Epidermal melanocyte (primary cell): Measurements from ENCODE around the gene ASB13.

ENCODE experiments used
- DNase-seq: peaks from one replicate; pipeline ENCODE4 v3.0.0; 2011; ENCODE audit warnings: low spot score; ENCODE audit not compliant: insufficient read length

The ASB13 gene

DNA sequence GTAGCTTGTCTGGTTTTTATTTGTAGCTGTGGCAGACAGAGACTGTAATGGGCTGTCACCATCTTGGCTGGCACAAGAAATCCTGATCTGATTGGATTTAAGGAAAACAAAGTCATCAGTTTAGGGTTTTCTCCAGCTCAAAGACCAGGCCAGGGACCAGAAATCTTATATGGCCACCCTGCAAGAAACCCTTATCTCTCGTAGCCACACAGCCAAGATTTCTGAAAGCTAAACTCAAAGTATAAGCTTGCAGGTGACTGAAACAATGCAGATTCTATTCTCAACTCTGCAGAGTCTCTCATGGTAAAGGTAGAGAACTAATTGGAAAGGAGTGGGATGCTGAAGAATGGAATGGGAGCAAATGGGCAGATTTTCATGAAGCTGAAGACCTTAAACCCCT lies 3.2 kb upstream of the ASB13 start:
- DNase-seq = no peak

- DNase-seq = no peak
Measured at GRCh38 chr10:5668429-5668828, 2.0 kb upstream of the ASB13 start.

GRCh38 chr10:5666841-5667630 lies 641 bp upstream of the ASB13 start:
- no peak for DNase-seq

GRCh38 chr10:5665373-5666007 lies 905 bp downstream of the ASB13 start:
- DNase-seq = no peak

- DNase-seq = no peak
Measured at GRCh38 chr10:5663692-5664427, 2.5 kb downstream of the ASB13 start.

- no peak for DNase-seq
Measured at GRCh38 chr10:5662708-5663579, 3.5 kb downstream of the ASB13 start.

- DNase-seq = no peak
Measured at GRCh38 chr10:5661043-5661442, 5.4 kb downstream of the ASB13 start.

- DNase-seq = no peak
Measured at GRCh38 chr10:5659702-5660528, 6.5 kb downstream of the ASB13 start.

DNA sequence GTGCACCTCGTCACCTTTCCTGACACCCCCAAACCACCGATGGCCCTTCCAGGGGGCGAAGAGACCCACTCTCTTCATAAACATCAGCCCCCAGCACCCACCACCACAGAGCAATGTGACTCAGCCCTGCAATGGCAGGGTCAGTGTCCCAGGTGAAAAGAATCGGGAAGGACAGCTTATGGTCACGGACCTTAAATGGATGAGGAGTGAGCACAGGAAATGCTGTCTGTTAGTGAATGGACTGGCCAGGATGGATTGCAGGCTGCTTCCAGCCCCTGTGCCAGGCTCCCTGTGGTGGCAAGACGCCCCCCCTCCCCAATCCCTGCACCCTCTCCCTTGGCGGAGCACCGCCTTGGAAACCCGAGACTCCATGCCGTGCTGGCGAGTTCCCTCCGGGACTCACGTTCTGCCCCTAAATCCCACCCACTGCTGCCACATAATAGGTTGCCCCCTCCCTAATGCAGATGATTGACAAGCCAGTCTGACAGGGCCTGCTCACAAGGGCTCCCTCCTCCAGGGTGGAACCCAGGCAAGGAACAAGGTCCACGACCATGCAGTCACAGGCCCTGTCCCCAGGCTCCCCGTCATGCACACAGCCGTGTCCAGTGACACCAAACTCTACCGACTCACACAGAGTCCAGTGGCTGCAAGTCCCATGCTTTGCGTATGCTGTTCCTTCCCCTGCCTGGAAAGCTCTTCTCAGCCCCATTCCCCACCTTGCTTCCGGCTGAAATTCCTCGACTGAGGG lies 7.3 kb downstream of the ASB13 start:
- no peak for DNase-seq

- no peak for DNase-seq
Measured at GRCh38 chr10:5656737-5657579, 9.4 kb downstream of the ASB13 start.

GRCh38 chr10:5655121-5655520 lies 11.3 kb downstream of the ASB13 start:
- DNase-seq = no peak

DNA sequence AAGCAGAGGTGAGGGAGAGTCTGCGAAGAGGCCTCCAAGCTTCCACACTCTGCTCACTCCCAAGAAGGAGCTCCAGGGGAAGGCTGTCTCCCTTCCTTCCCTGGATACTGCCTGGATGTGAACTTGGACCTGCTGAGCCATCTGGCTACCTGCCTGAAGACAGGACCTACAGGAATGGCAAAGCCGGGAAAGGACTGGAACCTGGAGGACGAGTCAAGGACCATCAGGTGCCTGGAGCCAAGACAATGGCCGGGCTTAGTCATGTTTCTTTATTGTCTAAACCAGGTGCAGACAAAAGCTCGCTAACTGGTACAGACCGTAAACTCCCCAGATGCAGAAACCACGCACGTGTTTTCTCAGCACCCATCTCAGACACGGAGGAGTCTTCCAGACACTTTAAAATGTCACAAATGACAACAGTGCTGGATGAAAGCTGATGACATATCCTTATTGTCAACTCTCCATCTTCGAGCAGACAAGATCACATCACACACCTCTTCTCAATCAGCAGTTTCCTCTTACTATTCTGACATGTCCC lies 12.1 kb downstream of the ASB13 start:
- DNase-seq = no peak

- DNase-seq = no peak
Measured at GRCh38 chr10:5652746-5653145, 13.6 kb downstream of the ASB13 start.

- no peak for DNase-seq
Measured at GRCh38 chr10:5651388-5651764, 15.0 kb downstream of the ASB13 start.

DNA sequence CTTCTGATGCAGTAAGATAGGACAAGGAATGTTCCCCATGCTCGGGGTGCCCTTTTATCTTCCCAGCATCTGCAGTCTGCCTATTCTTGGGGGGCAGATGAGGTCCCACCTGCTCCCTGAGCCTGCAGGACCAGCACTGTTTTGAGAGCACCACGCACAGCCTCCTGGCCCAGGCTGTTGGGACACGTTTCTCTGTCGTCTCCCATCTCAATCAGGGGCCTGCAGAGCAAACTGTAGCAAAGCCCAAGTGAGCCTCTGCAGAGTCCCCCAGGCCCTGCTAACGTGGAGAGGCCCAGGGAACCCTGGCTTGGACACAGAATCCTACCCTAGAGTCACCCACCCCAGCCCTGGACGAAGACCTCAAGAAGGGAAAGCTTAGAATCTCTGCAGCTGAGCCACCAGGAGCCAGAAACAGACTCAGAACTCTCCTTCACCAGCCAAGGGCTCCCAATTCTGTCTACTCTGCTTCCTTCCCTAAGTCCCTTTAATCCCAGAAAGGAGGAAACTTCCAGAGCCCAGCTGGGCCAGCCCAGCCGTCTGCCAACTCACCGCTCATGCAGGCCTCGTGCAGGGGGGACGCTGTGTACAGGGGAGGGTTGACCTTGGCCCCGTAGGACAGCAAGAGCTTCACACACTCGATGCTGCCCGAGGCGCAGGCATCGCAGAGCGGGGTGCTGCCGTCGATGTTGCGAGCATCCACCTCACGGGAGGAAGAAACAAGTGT lies 15.6 kb downstream of the ASB13 start:
- DNase-seq = no peak

DNA sequence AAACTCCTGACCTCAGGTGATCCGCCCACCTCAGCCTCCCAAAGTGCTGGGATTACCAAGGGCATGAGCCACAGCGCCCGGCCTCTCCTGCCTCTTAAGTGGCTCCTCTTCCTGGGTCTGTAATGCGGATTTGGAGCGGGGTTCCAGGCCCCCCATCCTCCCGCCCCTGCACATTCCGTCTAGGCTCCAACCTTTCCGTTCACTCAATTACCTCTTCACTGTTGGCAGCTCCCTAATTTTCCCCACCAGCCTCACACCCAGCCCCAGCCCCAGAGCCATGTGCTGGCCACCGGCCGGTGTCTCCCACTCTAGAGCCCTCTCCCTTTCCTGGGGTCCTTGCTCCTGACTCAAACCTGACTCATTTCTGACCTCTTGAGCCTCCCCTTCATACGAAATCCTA lies 16.6 kb downstream of the ASB13 start:
- no peak for DNase-seq

GRCh38 chr10:5648494-5649457 lies 17.6 kb downstream of the ASB13 start:
- no peak for DNase-seq
